Measurements from ENCODE around the gene MRPL50. TPM values are rescaled to one million over a fixed set of nuclear protein-coding genes. Genes with fewer than 3 reads are reported as not detected.

Gene MRPL50
- total and polyA plus RNA-seq, 9 donors: 13.8 to 16.9 (median 15.7) TPM

DNA sequence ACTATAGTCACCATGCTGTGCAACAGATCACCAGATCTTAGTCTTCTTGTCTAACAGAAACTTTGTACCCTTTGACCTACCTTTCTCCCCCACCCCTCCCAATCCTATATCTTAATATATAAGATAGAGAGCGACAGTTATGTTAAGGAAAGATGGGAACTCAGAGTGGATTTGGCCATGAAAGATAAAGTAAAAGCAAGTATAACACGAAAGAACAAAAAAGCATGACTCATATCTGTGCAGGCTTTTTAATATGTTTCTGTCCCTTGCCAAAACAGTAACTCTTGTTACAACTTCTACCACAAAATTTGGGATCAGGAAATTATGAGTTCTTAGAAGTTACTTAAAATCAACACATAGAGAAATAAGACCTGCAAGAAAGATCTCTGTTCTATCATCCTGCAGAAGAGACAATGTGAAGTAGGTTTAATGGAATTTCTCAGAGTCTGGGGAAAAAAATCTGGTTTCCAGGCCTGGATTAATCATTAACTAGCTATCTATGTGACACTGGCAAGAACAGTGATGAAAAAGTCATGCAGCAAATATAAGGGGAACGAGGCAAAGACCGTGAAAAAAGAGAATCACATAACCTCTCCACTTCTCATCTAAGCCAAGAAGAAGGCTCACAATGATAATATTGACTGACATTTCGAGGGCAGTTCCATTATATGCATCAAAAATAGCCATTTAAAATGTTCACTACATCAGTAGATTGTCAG, 32.2 kb downstream of the MRPL50 start:
- Histone ChIP-seq H3K4me3 (ENCODE audit: low read length) (no peak overlapping the region), H3K9me3 (replicated peaks; ENCODE audit: control insufficient read depth, low read depth, low read length) (no peaks in the 10 kb centered on the region), H3K4me1 (ENCODE audit: control insufficient read depth, insufficient read depth, low read length) (no peaks in the 10 kb centered on the region), H3K27me3 (ENCODE audit: control insufficient read depth, insufficient read depth, low read length) (no peaks in the 10 kb centered on the region), H3K27ac (ENCODE audit: low read length) (no peak overlapping the region), H3K36me3 (ENCODE audit: control insufficient read depth, insufficient read depth, low read length) (no peaks in the 10 kb centered on the region)
- WGBS (ENCODE audit: insufficient coverage): no CpG with 5 or more reads among the region's 5 CpGs
- no peak for DNase-seq

DNA sequence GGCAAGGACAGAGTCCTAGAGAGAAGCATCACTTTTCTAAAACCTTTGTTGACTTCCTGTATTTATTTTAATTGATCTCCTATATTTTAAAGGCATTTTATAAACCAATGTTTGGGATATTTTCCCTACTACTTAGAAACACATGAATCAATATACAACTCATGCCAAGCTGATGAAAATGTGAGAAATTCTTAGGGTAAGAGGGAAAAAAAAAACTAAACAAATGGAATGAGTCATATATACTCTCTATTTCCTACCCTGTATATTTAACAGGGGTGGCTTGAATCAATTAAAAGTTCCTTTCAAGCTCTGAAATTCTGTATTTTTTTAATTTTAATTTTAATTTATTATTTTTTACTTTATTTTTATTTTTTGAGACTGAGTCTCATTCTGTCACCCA, 33.2 kb downstream of the MRPL50 start:
- H3K27me3 ChIP-seq (ENCODE audit: control insufficient read depth, insufficient read depth, low read length): no peaks in the 10 kb centered on the region
- H3K4me1 ChIP-seq (ENCODE audit: control insufficient read depth, insufficient read depth, low read length): no peaks in the 10 kb centered on the region
- no peaks in the 10 kb centered on the region for H3K9me3 ChIP-seq (replicated peaks; ENCODE audit: control insufficient read depth, low read depth, low read length)
- H3K27ac ChIP-seq (ENCODE audit: low read length): no peak overlapping the region
- H3K4me3 ChIP-seq (ENCODE audit: low read length): no peak overlapping the region
- H3K36me3 ChIP-seq (ENCODE audit: control insufficient read depth, insufficient read depth, low read length): no peaks in the 10 kb centered on the region
- no peak for DNase-seq

- Histone ChIP-seq H3K27ac (ENCODE audit: low read length) (no peak overlapping the region), H3K27me3 (ENCODE audit: control insufficient read depth, insufficient read depth, low read length) (no peaks in the 10 kb centered on the region), H3K36me3 (ENCODE audit: control insufficient read depth, insufficient read depth, low read length) (no peaks in the 10 kb centered on the region), H3K9me3 (replicated peaks; ENCODE audit: control insufficient read depth, low read depth, low read length) (no peaks in the 10 kb centered on the region), H3K4me3 (ENCODE audit: low read length) (no peak overlapping the region), H3K4me1 (ENCODE audit: control insufficient read depth, insufficient read depth, low read length) (no peaks in the 10 kb centered on the region)
- no peak for DNase-seq
- 100% methylated on average over 2 of the region's 5 CpGs for WGBS (ENCODE audit: insufficient coverage)
Measured at GRCh38 chr9:101362450-101362849, 36.0 kb downstream of the MRPL50 start.

GRCh38 chr9:101360647-101361046, 37.8 kb downstream of the MRPL50 start:
- no peak overlapping the region for H3K4me3 ChIP-seq (ENCODE audit: low read length)
- no peaks in the 10 kb centered on the region for H3K4me1 ChIP-seq (ENCODE audit: control insufficient read depth, insufficient read depth, low read length)
- no peak overlapping the region for H3K27ac ChIP-seq (ENCODE audit: low read length)
- no peaks in the 10 kb centered on the region for H3K27me3 ChIP-seq (ENCODE audit: control insufficient read depth, insufficient read depth, low read length)
- H3K9me3 ChIP-seq (replicated peaks; ENCODE audit: control insufficient read depth, low read depth, low read length): no peaks in the 10 kb centered on the region
- no peaks in the 10 kb centered on the region for H3K36me3 ChIP-seq (ENCODE audit: control insufficient read depth, insufficient read depth, low read length)
- DNase-seq: no peak

GRCh38 chr9:101359679-101360078, 38.7 kb downstream of the MRPL50 start:
- H3K9me3 ChIP-seq (replicated peaks; ENCODE audit: control insufficient read depth, low read depth, low read length): no peaks in the 10 kb centered on the region
- no peaks in the 10 kb centered on the region for H3K36me3 ChIP-seq (ENCODE audit: control insufficient read depth, insufficient read depth, low read length)
- H3K4me1 ChIP-seq (ENCODE audit: control insufficient read depth, insufficient read depth, low read length): no peaks in the 10 kb centered on the region
- no peak for DNase-seq
- no peaks in the 10 kb centered on the region for H3K27me3 ChIP-seq (ENCODE audit: control insufficient read depth, insufficient read depth, low read length)
- WGBS (ENCODE audit: insufficient coverage): no CpG with 5 or more reads among the region's 1 CpG
- H3K27ac ChIP-seq (ENCODE audit: low read length): no peak overlapping the region
- no peak overlapping the region for H3K4me3 ChIP-seq (ENCODE audit: low read length)

DNA sequence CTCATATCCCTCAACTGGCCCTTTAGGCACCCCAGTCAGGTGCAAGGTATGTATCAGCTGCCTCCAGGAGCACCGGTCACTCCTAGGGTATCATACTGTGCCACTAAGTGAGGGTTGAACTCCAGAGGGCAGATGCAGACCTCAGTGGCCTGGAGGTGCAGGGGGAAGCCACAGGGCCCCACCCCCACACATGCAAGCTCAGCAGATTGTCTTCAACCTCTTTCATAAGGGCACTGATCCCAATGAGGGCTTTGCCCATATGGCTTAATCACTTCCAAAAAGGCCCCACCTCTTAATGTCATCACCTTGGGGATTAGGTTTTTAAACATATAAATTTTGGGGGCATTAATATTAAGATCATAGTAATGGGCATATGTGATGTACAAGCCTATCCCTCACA, 41.8 kb downstream of the MRPL50 start:
- no CpG with 5 or more reads among the region's 1 CpG for WGBS (ENCODE audit: insufficient coverage)
- Histone ChIP-seq H3K36me3 (ENCODE audit: control insufficient read depth, insufficient read depth, low read length) (no peaks in the 10 kb centered on the region), H3K9me3 (replicated peaks; ENCODE audit: control insufficient read depth, low read depth, low read length) (no peaks in the 10 kb centered on the region), H3K4me1 (ENCODE audit: control insufficient read depth, insufficient read depth, low read length) (no peaks in the 10 kb centered on the region), H3K27ac (ENCODE audit: low read length) (no peak overlapping the region), H3K27me3 (ENCODE audit: control insufficient read depth, insufficient read depth, low read length) (no peaks in the 10 kb centered on the region), H3K4me3 (ENCODE audit: low read length) (no peak overlapping the region)
- DNase-seq: no peak

GRCh38 chr9:101354765-101355708, 43.4 kb downstream of the MRPL50 start:
- Histone ChIP-seq H3K4me3 (ENCODE audit: low read length) (no peak overlapping the region), H3K27me3 (ENCODE audit: control insufficient read depth, insufficient read depth, low read length) (no peaks in the 10 kb centered on the region), H3K9me3 (replicated peaks; ENCODE audit: control insufficient read depth, low read depth, low read length) (no peaks in the 10 kb centered on the region), H3K27ac (ENCODE audit: low read length) (no peak overlapping the region), H3K4me1 (ENCODE audit: control insufficient read depth, insufficient read depth, low read length) (no peaks in the 10 kb centered on the region), H3K36me3 (ENCODE audit: control insufficient read depth, insufficient read depth, low read length) (no peaks in the 10 kb centered on the region)
- no peak for DNase-seq
- 88% methylated on average over 6 of the region's 7 CpGs for WGBS (ENCODE audit: insufficient coverage)

DNA sequence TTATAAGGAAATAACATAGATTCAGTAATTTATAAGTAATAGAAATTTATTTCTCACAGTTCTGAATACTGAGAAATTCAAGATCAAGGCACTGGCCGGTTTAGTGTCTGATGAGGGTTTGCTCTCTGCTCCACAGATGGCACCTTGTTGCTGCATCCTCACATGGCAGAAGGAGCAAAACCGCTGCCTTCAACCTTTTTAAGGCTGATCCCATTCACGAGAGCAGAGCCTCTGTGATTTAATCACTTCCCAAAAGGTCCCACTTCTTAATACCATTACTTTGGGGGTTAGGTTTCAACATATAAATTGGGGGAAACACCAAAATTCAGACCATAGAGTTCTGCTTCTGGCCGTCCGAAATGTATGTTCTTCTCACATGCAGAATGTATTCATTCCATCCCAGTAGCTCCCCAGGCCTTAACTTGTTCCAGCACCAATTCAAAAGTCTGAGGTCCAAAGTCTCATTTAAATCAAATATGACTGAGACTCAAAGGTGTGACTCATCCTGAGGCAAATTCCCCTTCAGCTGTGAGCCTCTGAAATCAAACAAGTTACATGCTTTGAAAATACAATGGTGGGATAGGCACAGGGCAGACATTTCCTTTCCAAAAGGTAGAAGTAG, 44.2 kb downstream of the MRPL50 start:
- Histone ChIP-seq H3K27me3 (ENCODE audit: control insufficient read depth, insufficient read depth, low read length) (no peaks in the 10 kb centered on the region), H3K9me3 (replicated peaks; ENCODE audit: control insufficient read depth, low read depth, low read length) (no peaks in the 10 kb centered on the region), H3K4me1 (ENCODE audit: control insufficient read depth, insufficient read depth, low read length) (no peaks in the 10 kb centered on the region), H3K4me3 (ENCODE audit: low read length) (no peak overlapping the region), H3K27ac (ENCODE audit: low read length) (no peak overlapping the region), H3K36me3 (ENCODE audit: control insufficient read depth, insufficient read depth, low read length) (no peaks in the 10 kb centered on the region)
- WGBS (ENCODE audit: insufficient coverage): no CpG with 5 or more reads among the region's 5 CpGs
- DNase-seq: no peak

DNA sequence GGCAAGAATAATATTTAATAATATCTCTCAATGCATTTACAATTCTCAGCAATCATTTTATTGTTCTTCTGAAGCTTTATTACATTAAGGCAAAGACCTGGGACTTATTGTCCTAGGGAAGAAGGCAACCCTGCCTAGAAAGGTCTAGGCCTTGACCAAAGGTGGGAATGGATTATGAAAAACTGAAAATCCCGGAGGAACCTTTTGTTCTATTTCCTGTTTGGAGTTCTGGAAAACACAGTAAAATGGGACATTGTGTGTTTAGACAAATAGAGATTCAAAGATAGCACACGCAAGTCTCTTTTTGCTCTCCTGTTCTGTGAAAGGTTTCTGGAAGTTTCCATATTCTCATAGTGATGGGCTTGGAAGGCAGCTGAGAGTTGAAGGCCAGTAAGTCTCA, 44.7 kb downstream of the MRPL50 start:
- H3K27ac ChIP-seq (ENCODE audit: low read length): no peak overlapping the region
- no peak overlapping the region for H3K4me3 ChIP-seq (ENCODE audit: low read length)
- no peaks in the 10 kb centered on the region for H3K27me3 ChIP-seq (ENCODE audit: control insufficient read depth, insufficient read depth, low read length)
- H3K4me1 ChIP-seq (ENCODE audit: control insufficient read depth, insufficient read depth, low read length): no peaks in the 10 kb centered on the region
- H3K9me3 ChIP-seq (replicated peaks; ENCODE audit: control insufficient read depth, low read depth, low read length): no peaks in the 10 kb centered on the region
- H3K36me3 ChIP-seq (ENCODE audit: control insufficient read depth, insufficient read depth, low read length): no peaks in the 10 kb centered on the region
- 50% methylated on average over 1 of the region's 2 CpGs for WGBS (ENCODE audit: insufficient coverage)
- no peak for DNase-seq

DNA sequence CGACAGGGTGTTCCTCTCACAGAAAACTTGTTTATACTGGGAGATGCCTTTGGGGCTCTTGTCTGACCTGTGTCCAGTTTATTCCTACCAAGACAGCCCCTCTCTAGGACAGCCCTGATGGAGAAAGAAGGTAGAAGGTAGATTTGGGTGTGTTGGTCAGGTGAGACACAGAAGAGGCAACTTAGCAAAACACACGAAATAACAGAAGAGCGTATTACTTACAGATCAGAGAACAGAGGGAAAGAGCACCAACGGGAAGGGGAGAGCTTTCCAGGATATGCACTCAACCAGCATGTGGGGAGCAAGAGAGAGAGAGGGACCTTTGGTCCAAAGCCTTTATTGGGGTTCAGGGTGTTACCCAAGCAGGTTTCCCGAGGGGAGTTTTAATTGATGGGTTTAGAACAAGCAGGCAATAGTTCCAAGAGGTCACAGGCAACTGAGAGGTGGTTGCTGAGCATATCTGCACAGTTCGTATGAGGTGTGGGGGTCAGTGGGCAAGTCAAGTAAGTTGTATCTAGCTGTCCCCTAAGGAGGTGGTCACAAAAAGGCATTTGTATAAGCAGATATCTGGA, 45.4 kb downstream of the MRPL50 start:
- H3K9me3 ChIP-seq (replicated peaks; ENCODE audit: control insufficient read depth, low read depth, low read length): no peaks in the 10 kb centered on the region
- no peaks in the 10 kb centered on the region for H3K27me3 ChIP-seq (ENCODE audit: control insufficient read depth, insufficient read depth, low read length)
- H3K4me1 ChIP-seq (ENCODE audit: control insufficient read depth, insufficient read depth, low read length): no peaks in the 10 kb centered on the region
- H3K36me3 ChIP-seq (ENCODE audit: control insufficient read depth, insufficient read depth, low read length): no peaks in the 10 kb centered on the region
- H3K27ac ChIP-seq (ENCODE audit: low read length): no peak overlapping the region
- H3K4me3 ChIP-seq (ENCODE audit: low read length): no peak overlapping the region
- no peak for DNase-seq
- WGBS (ENCODE audit: insufficient coverage): 88% methylated on average over 5 of the region's 6 CpGs
